K562 (cell line): ENCODE results near the gene SLC5A2. TPM values are rescaled to one million over a fixed set of nuclear protein-coding genes. Genes with fewer than 3 reads are reported as not detected.

ENCODE experiments used
- CEBPG ChIP-seq, 3 experiments: fragments of 200-800 bp in 1 of 3; sonication (Bioruptor generic) in 1 of 3; sonication (generic) in 1 of 3; formaldehyde crosslinking in 1 of 3; IDR thresholded peaks in 2 of 3; conservative IDR thresholded peaks in 1 of 3; 2 replicates each; pipeline versions ENCODE4 v1.6.1 to v1.8.0; 2016 to 2022; ENCODE audit warnings: missing compliant biosample characterization in 2 of 3, missing genetic modification characterization in 2 of 3, mild to moderate bottlenecking in 1 of 3, missing genetic modification reagents in 1 of 3
- CHD1 ChIP-seq: fragments of 200-600 bp; sonication (generic); IDR thresholded peaks from one replicate; pipeline ENCODE4 v1.6.1; 2012; ENCODE audit warnings: mild to moderate bottlenecking, moderate library complexity, low read length, inconsistent platforms
- FOXP1 ChIP-seq: sonication (generic); formaldehyde crosslinking; IDR thresholded peaks from 2 replicates; pipeline ENCODE4 v1.8.0; 2022; ENCODE audit warnings: mild to moderate bottlenecking, missing genetic modification reagents
- HDAC1 ChIP-seq, 2 experiments: fragments of 450-650 bp; IDR thresholded peaks; 2 replicates each; pipeline ENCODE4 v1.6.1; 2016 to 2017; ENCODE audit warnings: inconsistent platforms in 1 of 2, mild to moderate bottlenecking in 1 of 2, moderate library complexity in 1 of 2
- HDAC2 ChIP-seq: fragments of 450-650 bp; IDR thresholded peaks from 2 replicates; pipeline ENCODE4 v1.6.1; 2016; ENCODE audit warnings: mild to moderate bottlenecking
- IFI16 ChIP-seq: fragments of 250-450 bp; sonication (Bioruptor Pico); IDR thresholded peaks from 2 replicates; pipeline ENCODE4 v2.1.2; 2022; ENCODE audit warnings: mild to moderate bottlenecking, inconsistent platforms
- KLF13 ChIP-seq: fragments of 450-650 bp; IDR thresholded peaks from 2 replicates; pipeline ENCODE4 v1.6.1; 2016; ENCODE audit warnings: missing genetic modification characterization, low read depth, mild to moderate bottlenecking, missing compliant biosample characterization, moderate library complexity, borderline replicate concordance
- MTF1 ChIP-seq: fragments of 250-450 bp; sonication (Bioruptor Pico); IDR thresholded peaks from 2 replicates; pipeline ENCODE4 v1.9.0; 2021; ENCODE audit warnings: moderate library complexity, mild to moderate bottlenecking, inconsistent platforms, borderline replicate concordance
- NEUROD1 ChIP-seq: fragments of 150-350 bp; IDR thresholded peaks from 2 replicates; pipeline ENCODE4 v1.6.1; 2014; ENCODE audit warnings: borderline replicate concordance, low read length, low read depth; ENCODE audit not compliant: partially characterized antibody
- NR1H2 ChIP-seq: sonication (generic); formaldehyde crosslinking; IDR thresholded peaks from 2 replicates; pipeline ENCODE4 v1.4.0; 2020; ENCODE audit warnings: mild to moderate bottlenecking, missing genetic modification reagents
- PCBP2 ChIP-seq: fragments of 200-400 bp; formaldehyde crosslinking; IDR thresholded peaks from 2 replicates; pipeline ENCODE4 v1.6.1; 2018; ENCODE audit warnings: low read length, low read depth, mild to moderate bottlenecking, moderate library complexity; ENCODE audit not compliant: poor library complexity, severe bottlenecking
- POLR2A ChIP-seq: fragments of 450-650 bp; conservative IDR thresholded peaks from 2 replicates; pipeline ENCODE4 v1.6.1; 2016
- POU5F1 ChIP-seq: fragments of 150-350 bp; IDR thresholded peaks from 2 replicates; pipeline ENCODE4 v1.6.1; 2014; ENCODE audit warnings: borderline replicate concordance, low read length, low read depth, mild to moderate bottlenecking; ENCODE audit not compliant: partially characterized antibody
- RAD21 ChIP-seq, 2 experiments: fragments of 250-450 bp in 1 of 2; fragments of 450-650 bp in 1 of 2; sonication (Bioruptor Pico) in 1 of 2; formaldehyde crosslinking in 1 of 2; IDR thresholded peaks in 1 of 2; conservative IDR thresholded peaks in 1 of 2; 2 replicates each; pipeline versions ENCODE4 v1.4.0 to v1.8.0; 2020 to 2022; ENCODE audit warnings: mild to moderate bottlenecking in 2 of 2, moderate library complexity in 1 of 2
- SAFB ChIP-seq: fragments of 200-400 bp; formaldehyde crosslinking; IDR thresholded peaks from 2 replicates; pipeline ENCODE4 v1.6.1; 2017; ENCODE audit warnings: low read depth, low read length, borderline replicate concordance
- SLC30A9 ChIP-seq: fragments of 250-450 bp; sonication (Bioruptor Pico); IDR thresholded peaks from 2 replicates; pipeline ENCODE4 v1.8.0; 2022; ENCODE audit warnings: mild to moderate bottlenecking, moderate library complexity
- TCF7 ChIP-seq: sonication (generic); IDR thresholded peaks from 2 replicates; pipeline ENCODE4 v1.6.1; 2016; ENCODE audit warnings: antibody characterized with exemption, borderline replicate concordance
- TRIM24 ChIP-seq, 2 experiments: fragments of 450-650 bp; IDR thresholded peaks; 2 replicates each; pipeline ENCODE4 v1.6.1; 2016
- XRCC3 ChIP-seq: fragments of 450-650 bp; IDR thresholded peaks from 2 replicates; pipeline ENCODE4 v1.6.1; 2017; ENCODE audit warnings: mild to moderate bottlenecking, moderate library complexity
- ZNF146 ChIP-seq: IDR thresholded peaks from one replicate; pipeline ENCODE4 v1.6.1; 2018; ENCODE audit warnings: missing compliant biosample characterization; ENCODE audit not compliant: unreplicated experiment
- ZNF347 ChIP-seq: fragments of 450-650 bp; formaldehyde crosslinking; IDR thresholded peaks from 2 replicates; pipeline ENCODE4 v1.4.0; 2020; ENCODE audit warnings: low read depth, mild to moderate bottlenecking, moderate library complexity
- ZNF395 ChIP-seq: fragments of 200-800 bp; sonication (Bioruptor generic); IDR thresholded peaks from 2 replicates; pipeline ENCODE4 v1.6.1; 2017; ENCODE audit warnings: missing genetic modification characterization, missing compliant biosample characterization
- ZNF76 ChIP-seq: fragments of 250-450 bp; sonication (Bioruptor Pico); IDR thresholded peaks from 2 replicates; pipeline ENCODE4 v1.4.0; 2020; ENCODE audit warnings: mild to moderate bottlenecking, moderate library complexity, borderline replicate concordance
- polyA plus RNA-seq, 8 experiments: library from polyadenylated mRNA; depleted of rRNA in 4 of 8; stranded (reverse) in 5 of 8; unstranded in 3 of 8; fragments of >200 nt; fragmentation: Nextera tagmentation in 2 of 8; fragmentation: Illumina TruSeq in 1 of 8; extraction: Ambion mirVana in 2 of 8; extraction: Trizol in 1 of 8; gene quantifications; 2 replicates each; pipeline versions ENCODE4 v1.2.1 to v1.2.3, GENCODE V29; 2011 to 2014; ENCODE audit warnings: inconsistent platforms in 1 of 8, missing spikeins in 1 of 8
- total RNA-seq, 7 experiments: library from RNA; depleted of rRNA in 6 of 7; stranded (reverse); fragments of >200 nt in 6 of 7; fragmentation: Illumina TruSeq in 2 of 7; extraction: Trizol in 2 of 7; gene quantifications; 2 replicates each; pipeline versions ENCODE4 v1.2.1 to v1.2.3, GENCODE V29; 2011 to 2021; ENCODE audit warnings: low replicate concordance in 1 of 7
- TF ChIP-seq, protein P1 (sequence below), 2 experiments: IDR thresholded peaks; 2 replicates each; pipeline ENCODE4 v1.6.1; 2012; ENCODE audit warnings: improper control_type of control experiment in 2 of 2, low read depth in 2 of 2, low read length in 2 of 2, borderline replicate concordance in 1 of 2

SLC5A2 gene
- total and polyA plus RNA-seq, 9 of the 15 experiments (the other 6 are each of a cell fraction or from before 2014, with no cell fraction given), result 0.07 to 2.7 (median 2.2) TPM; not detected in 6

- TF ChIP-seq FOXP1 (CRISPR knock-in tag) (no peak; the same call in 1 of the 2 replicates), CHD1 (no peak), SAFB (no peak), ZNF76 (CRISPR knock-in tag) (peak; percentile 69; the same call in 1 of the 2 replicates), NEUROD1 (peak; percentile 27), IFI16 (CRISPR knock-in tag) (no peak), NR1H2 (CRISPR knock-in tag) (0 out of 2 replicates have a peak, but pooled peaks have one; percentile 2), XRCC3 (no peak), POLR2A (peak; percentile 97), PCBP2 (no peak), ZNF395 (CRISPR knock-in tag) (no peak), SLC30A9 (CRISPR knock-in tag) (no peak), TRIM24 (IDR thresholded peaks at IDR 0.05) (no peak), MTF1 (no peak), POU5F1 (no peak), RAD21 (CRISPR knock-in tag; conservative IDR thresholded peaks at IDR 0.05 in 1 of 2, IDR thresholded peaks at IDR 0.05 in 1 of 2) (peak; percentile 39 to 53; a peak in 3 of 4 replicates), HDAC1 (IDR thresholded peaks at IDR 0.05) (peak in 1 of 2 experiments; percentile 87; a peak in 2 of 4 replicates), ZNF146 (CRISPR knock-in tag) (no peak), CEBPG (CRISPR knock-in tag; IDR thresholded peaks at IDR 0.05) (peak; percentile 90), CEBPG (tag; conservative IDR thresholded peaks at IDR 0.05 in 1 of 2, IDR thresholded peaks at IDR 0.05 in 1 of 2) (peak in 1 of 2 experiments; percentile 54; a peak in 2 of 4 replicates), TCF7 (0 out of 2 replicates have a peak, but pooled peaks have one; percentile 38), KLF13 (tag) (peak; percentile 20; the same call in 1 of the 2 replicates), ZNF347 (no peak), HDAC2 (peak; percentile 89)
- TF ChIP-seq, protein P1, sequence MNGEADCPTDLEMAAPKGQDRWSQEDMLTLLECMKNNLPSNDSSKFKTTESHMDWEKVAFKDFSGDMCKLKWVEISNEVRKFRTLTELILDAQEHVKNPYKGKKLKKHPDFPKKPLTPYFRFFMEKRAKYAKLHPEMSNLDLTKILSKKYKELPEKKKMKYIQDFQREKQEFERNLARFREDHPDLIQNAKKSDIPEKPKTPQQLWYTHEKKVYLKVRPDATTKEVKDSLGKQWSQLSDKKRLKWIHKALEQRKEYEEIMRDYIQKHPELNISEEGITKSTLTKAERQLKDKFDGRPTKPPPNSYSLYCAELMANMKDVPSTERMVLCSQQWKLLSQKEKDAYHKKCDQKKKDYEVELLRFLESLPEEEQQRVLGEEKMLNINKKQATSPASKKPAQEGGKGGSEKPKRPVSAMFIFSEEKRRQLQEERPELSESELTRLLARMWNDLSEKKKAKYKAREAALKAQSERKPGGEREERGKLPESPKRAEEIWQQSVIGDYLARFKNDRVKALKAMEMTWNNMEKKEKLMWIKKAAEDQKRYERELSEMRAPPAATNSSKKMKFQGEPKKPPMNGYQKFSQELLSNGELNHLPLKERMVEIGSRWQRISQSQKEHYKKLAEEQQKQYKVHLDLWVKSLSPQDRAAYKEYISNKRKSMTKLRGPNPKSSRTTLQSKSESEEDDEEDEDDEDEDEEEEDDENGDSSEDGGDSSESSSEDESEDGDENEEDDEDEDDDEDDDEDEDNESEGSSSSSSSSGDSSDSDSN (IDR thresholded peaks at IDR 0.05; ENCODE audit: borderline replicate concordance in 1 of 2, low read depth in 2 of 2, low read length in 2 of 2), result peak; percentile 50 to 85; a peak in 2 of 4 replicates
Observed at GRCh38 chr16:31458844-31459686, 23.9 kb upstream of the SLC5A2 start, which contains the start of gene ARMC5 (continued).
